ENCODE measurements around the gene LILRA6.
"Not testable (repeated sequence)": the region's sequence is repeated elsewhere in the genome, so short reads cannot be mapped to it uniquely, and the experiment has no call there.

DNA sequence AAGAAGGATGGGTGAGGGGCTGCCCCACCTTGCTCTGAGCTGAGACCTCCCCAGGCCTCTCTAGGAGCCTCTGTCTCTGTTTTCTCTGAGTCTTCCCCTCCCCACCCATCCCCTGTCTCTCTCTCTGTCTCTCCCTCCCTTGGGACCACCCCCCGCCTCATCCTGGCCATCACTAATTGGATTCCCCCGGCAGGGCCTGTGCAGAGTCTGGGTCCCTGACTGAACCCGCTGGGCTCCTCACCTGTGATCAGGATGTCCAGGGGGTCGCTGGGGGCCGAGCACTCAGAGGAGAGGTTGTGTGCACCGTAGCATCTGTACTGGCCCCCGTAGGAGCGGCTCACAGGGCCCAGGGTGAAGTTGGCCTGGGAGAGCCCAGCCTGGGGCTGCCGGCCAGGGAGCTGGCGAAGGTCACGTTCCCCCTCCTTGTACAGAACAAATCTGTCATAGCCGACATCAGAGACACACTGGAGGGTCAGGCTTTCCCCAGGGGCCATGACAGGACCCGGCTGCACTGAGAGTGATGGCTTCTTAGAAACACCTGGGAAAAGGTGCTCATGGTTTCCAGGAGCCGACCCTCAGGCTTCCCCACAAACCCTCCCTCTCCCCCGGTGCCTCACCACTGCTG, 36.1 kb upstream of the LILRA6 start:
- TF ChIP-seq, protein P1, sequence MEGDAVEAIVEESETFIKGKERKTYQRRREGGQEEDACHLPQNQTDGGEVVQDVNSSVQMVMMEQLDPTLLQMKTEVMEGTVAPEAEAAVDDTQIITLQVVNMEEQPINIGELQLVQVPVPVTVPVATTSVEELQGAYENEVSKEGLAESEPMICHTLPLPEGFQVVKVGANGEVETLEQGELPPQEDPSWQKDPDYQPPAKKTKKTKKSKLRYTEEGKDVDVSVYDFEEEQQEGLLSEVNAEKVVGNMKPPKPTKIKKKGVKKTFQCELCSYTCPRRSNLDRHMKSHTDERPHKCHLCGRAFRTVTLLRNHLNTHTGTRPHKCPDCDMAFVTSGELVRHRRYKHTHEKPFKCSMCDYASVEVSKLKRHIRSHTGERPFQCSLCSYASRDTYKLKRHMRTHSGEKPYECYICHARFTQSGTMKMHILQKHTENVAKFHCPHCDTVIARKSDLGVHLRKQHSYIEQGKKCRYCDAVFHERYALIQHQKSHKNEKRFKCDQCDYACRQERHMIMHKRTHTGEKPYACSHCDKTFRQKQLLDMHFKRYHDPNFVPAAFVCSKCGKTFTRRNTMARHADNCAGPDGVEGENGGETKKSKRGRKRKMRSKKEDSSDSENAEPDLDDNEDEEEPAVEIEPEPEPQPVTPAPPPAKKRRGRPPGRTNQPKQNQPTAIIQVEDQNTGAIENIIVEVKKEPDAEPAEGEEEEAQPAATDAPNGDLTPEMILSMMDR (IDR thresholded peaks at IDR 0.05): not testable (repeated sequence)
- TF ChIP-seq POLR2A (IDR thresholded peaks at IDR 0.05): not testable (repeated sequence)
